Esophagus squamous epithelium (tissue), 4 donors: ENCODE results near the gene MED15.

ENCODE experiments used
- CTCF ChIP-seq, 6 experiments: fragments of 450-650 bp in 4 of 6; fragments of 200-600 bp in 2 of 6; sonication (generic) in 2 of 6; IDR thresholded peaks; one replicate each; pipeline ENCODE4 v1.5.1; 2016 to 2019; ENCODE audit warnings: antibody characterized with exemption in 6 of 6, mild to moderate bottlenecking in 4 of 6, moderate library complexity in 4 of 6
- POLR2A ChIP-seq, 4 donors: fragments of 450-650 bp; IDR thresholded peaks; one replicate each; pipeline ENCODE4 v1.6.1; 2017; ENCODE audit warnings: antibody characterized with exemption in 4 of 4, mild to moderate bottlenecking in 4 of 4, moderate library complexity in 3 of 4

- TF ChIP-seq POLR2A (IDR thresholded peaks at IDR 0.05) = no peak
- TF ChIP-seq CTCF (IDR thresholded peaks at IDR 0.05) = no peak
Observed at GRCh38 chr22:20560716-20561115, 53.3 kb downstream of the MED15 start.
